MCF 10A (cell line): Measurements from ENCODE around the gene CELA1. TPM values are rescaled to one million over a fixed set of nuclear protein-coding genes. Genes with fewer than 3 reads are reported as not detected.
A peak's percentile ranks its signal among the peaks of the same experiment; 100 is the strongest.

ENCODE experiments used
- BruUV-seq: library from RNA; stranded (reverse); fragments of 400-500 nt; replicated peaks from 2 replicates; lab custom pipeline; 2021; lab: Mats Ljungman, UMichigan
- CTCF ChIA-PET: fragments of 300-600 bp; sonication (Branson Sonifier 250); formaldehyde crosslinking; extraction: SDS; loops from one replicate; lab custom pipeline; 2021; ENCODE audit warnings: antibody characterized with exemption, inconsistent platforms; lab: Yijun Ruan, JAX
- POLR2A ChIA-PET: fragments of 300-600, 350-650 bp; sonication (Branson Sonifier 250); formaldehyde crosslinking; extraction: SDS; loops from one replicate; lab custom pipeline; 2020; ENCODE audit warnings: antibody characterized with exemption, inconsistent platforms; lab: Yijun Ruan, JAX
- DNase-seq: peaks from one replicate; pipeline ENCODE4 v3.0.0-alpha.2; 2018; ENCODE audit not compliant: unreplicated experiment
- H3K27ac Mint-ChIP-seq: one replicate; pipeline ENCODE4 v1.8.0; 2022; ENCODE audit warnings: mild to moderate bottlenecking, low read depth, mixed read lengths; ENCODE audit not compliant: unreplicated experiment
- H3K27me3 Mint-ChIP-seq: one replicate; pipeline ENCODE4 v1.8.0; 2022; ENCODE audit warnings: mixed read lengths; ENCODE audit not compliant: insufficient read depth, unreplicated experiment
- H3K36me3 Mint-ChIP-seq: one replicate; pipeline ENCODE4 v1.8.0; 2022; ENCODE audit warnings: mild to moderate bottlenecking, moderate library complexity, mixed read lengths; ENCODE audit not compliant: insufficient read depth, unreplicated experiment
- H3K4me1 Mint-ChIP-seq: one replicate; pipeline ENCODE4 v1.8.0; 2022; ENCODE audit warnings: mixed read lengths; ENCODE audit not compliant: insufficient read depth, unreplicated experiment
- H3K4me3 Mint-ChIP-seq: one replicate; pipeline ENCODE4 v1.8.0; 2022; ENCODE audit warnings: mild to moderate bottlenecking, moderate library complexity, mixed read lengths; ENCODE audit not compliant: unreplicated experiment
- H3K9me3 Mint-ChIP-seq: one replicate; pipeline ENCODE4 v1.8.0; 2022; ENCODE audit warnings: mixed read lengths; ENCODE audit not compliant: unreplicated experiment
- CTCF ChIP-seq: fragments of 200-600 bp; IDR thresholded peaks from one replicate; pipeline ENCODE4 v1.8.0; 2022; ENCODE audit warnings: antibody characterized with exemption, mild to moderate bottlenecking; ENCODE audit not compliant: unreplicated experiment
- intact Hi-C: fragments of 100-400 bp; cut with micrococcal nuclease; formaldehyde crosslinking; loops from 2 replicates; pipeline ENCODE4 v1.14.1; 2022
- total RNA-seq: library from RNA; stranded (reverse); gene quantifications from 2 replicates; pipeline ENCODE4 v1.2.3, GENCODE V29; 2022

The CELA1 gene
- total RNA-seq, 1 experiment from 2014 or later = not detected

GRCh38 chr12:51359851-51360250 is 13.4 kb upstream of the CELA1 start:
- POLR2A ChIA-PET = interaction anchor here (1.5 kb wide), 1 partner anchor 10 kb away, joined by 3 read pairs; no protein-coding TSS in a partner anchor
- H3K4me1 Mint-ChIP-seq = no peaks in the 10 kb centered on the region
- intact Hi-C loops = no loop called here
- no peak overlapping the region for H3K27ac Mint-ChIP-seq
- no peaks in the 10 kb centered on the region for H3K27me3 Mint-ChIP-seq
- DNase-seq = no peak
- H3K9me3 Mint-ChIP-seq = no peaks in the 10 kb centered on the region
- no peak for TF ChIP-seq CTCF
- H3K4me3 Mint-ChIP-seq = no peak overlapping the region
- CTCF ChIA-PET = interaction anchor here (0.5 to 1.0 kb wide), 3 partner anchors 9 to 108 kb away, joined by 3 read pairs; no protein-coding TSS in a partner anchor
- BruUV-seq = no TSS peak
- H3K36me3 Mint-ChIP-seq = peaks cover 12% of the 10 kb centered on the region

- no peaks in the 10 kb centered on the region for H3K4me1 Mint-ChIP-seq
- no peaks in the 10 kb centered on the region for H3K9me3 Mint-ChIP-seq
- no peak overlapping the region for H3K4me3 Mint-ChIP-seq
- TF ChIP-seq CTCF = no peak
- no TSS peak for BruUV-seq
- intact Hi-C loops = no loop called here
- H3K36me3 Mint-ChIP-seq = peaks cover 12% of the 10 kb centered on the region
- POLR2A ChIA-PET = interaction anchor here (1.5 kb wide), 1 partner anchor 9 kb away, joined by 3 read pairs; no protein-coding TSS in a partner anchor
- CTCF ChIA-PET = no interaction called here
- no peaks in the 10 kb centered on the region for H3K27me3 Mint-ChIP-seq
- H3K27ac Mint-ChIP-seq = no peak overlapping the region
- DNase-seq = no peak
Measured at GRCh38 chr12:51358496-51358895, 12.0 kb upstream of the CELA1 start.

- Mint-ChIP-seq H3K27ac (no peak overlapping the region), H3K27me3 (no peaks in the 10 kb centered on the region), H3K4me3 (no peak overlapping the region), H3K4me1 (no peaks in the 10 kb centered on the region), H3K9me3 (no peaks in the 10 kb centered on the region), H3K36me3 (peaks cover 12% of the 10 kb centered on the region)
- ChIA-PET POLR2A (no interaction called here), CTCF (interaction anchor here (0.6 kb wide), 1 partner anchor 696 kb away, joined by 5 read pairs; no protein-coding TSS in a partner anchor)
- intact Hi-C loops = no loop called here
- TF ChIP-seq CTCF = no peak
- no peak for DNase-seq
- no TSS peak for BruUV-seq
Measured at GRCh38 chr12:51357374-51358047, 11.0 kb upstream of the CELA1 start.

GRCh38 chr12:51351913-51352532 is 5.5 kb upstream of the CELA1 start:
- H3K27ac Mint-ChIP-seq = no peak overlapping the region
- intact Hi-C loops = no loop called here
- CTCF ChIA-PET = interaction anchor here (0.6 to 4.1 kb wide), 5 partner anchors 7 to 675 kb away, joined by 3 to 27 read pairs (median 3); no protein-coding TSS in a partner anchor
- no peaks in the 10 kb centered on the region for H3K9me3 Mint-ChIP-seq
- H3K27me3 Mint-ChIP-seq = no peaks in the 10 kb centered on the region
- POLR2A ChIA-PET = interaction anchor here (0.6 kb wide), 1 partner anchor 528 kb away, joined by 3 read pairs; no protein-coding TSS in a partner anchor
- H3K4me1 Mint-ChIP-seq = no peaks in the 10 kb centered on the region
- no peak overlapping the region for H3K4me3 Mint-ChIP-seq
- H3K36me3 Mint-ChIP-seq = peaks cover 5% of the 10 kb centered on the region
- no TSS peak for BruUV-seq
- DNase-seq = peak; percentile 59
- peak; percentile 37 for TF ChIP-seq CTCF
